DND-41 (cell line): ENCODE results near the gene ARHGAP18.

ENCODE experiments used
- EZH2 ChIP-seq: IDR thresholded peaks from 3 replicates; pipeline ENCODE4 v1.6.1; 2012; ENCODE audit warnings: borderline replicate concordance, low read depth, mild to moderate bottlenecking, moderate library complexity, low read length, inconsistent platforms; ENCODE audit not compliant: severe bottlenecking
- TF ChIP-seq, protein P1 (sequence below): IDR thresholded peaks from 2 replicates; pipeline ENCODE4 v1.5.1; 2012; ENCODE audit warnings: borderline replicate concordance, low read length, moderate library complexity, mild to moderate bottlenecking; ENCODE audit not compliant: poor library complexity, severe bottlenecking; ENCODE audit errors: extremely low read depth

GRCh38 chr6:129586815-129587214, 123.2 kb downstream of the ARHGAP18 start:
- no peak for TF ChIP-seq EZH2
- TF ChIP-seq, protein P1, sequence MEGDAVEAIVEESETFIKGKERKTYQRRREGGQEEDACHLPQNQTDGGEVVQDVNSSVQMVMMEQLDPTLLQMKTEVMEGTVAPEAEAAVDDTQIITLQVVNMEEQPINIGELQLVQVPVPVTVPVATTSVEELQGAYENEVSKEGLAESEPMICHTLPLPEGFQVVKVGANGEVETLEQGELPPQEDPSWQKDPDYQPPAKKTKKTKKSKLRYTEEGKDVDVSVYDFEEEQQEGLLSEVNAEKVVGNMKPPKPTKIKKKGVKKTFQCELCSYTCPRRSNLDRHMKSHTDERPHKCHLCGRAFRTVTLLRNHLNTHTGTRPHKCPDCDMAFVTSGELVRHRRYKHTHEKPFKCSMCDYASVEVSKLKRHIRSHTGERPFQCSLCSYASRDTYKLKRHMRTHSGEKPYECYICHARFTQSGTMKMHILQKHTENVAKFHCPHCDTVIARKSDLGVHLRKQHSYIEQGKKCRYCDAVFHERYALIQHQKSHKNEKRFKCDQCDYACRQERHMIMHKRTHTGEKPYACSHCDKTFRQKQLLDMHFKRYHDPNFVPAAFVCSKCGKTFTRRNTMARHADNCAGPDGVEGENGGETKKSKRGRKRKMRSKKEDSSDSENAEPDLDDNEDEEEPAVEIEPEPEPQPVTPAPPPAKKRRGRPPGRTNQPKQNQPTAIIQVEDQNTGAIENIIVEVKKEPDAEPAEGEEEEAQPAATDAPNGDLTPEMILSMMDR = no peak
